Spleen (tissue), 7 donors: ENCODE results near the gene PRR3.

Source experiments
- POLR2A ChIP-seq, 3 donors: fragments of 450-650 bp; IDR thresholded peaks; one replicate each; pipeline ENCODE4 v1.5.1; 2017; ENCODE audit warnings: antibody characterized with exemption in 3 of 3, mild to moderate bottlenecking in 1 of 3
- TF ChIP-seq, protein P1 (sequence below), 11 experiments: fragments of 200-600 bp in 7 of 11; fragments of 450-650 bp in 4 of 11; sonication (generic) in 4 of 11; IDR thresholded peaks in 8 of 11; conservative IDR thresholded peaks in 3 of 11; 1 replicate in 7 of 11; 2 replicates in 4 of 11; pipeline versions ENCODE4 v1.4.0 to v1.8.0; 2016 to 2021; ENCODE audit warnings: antibody characterized with exemption in 11 of 11, inconsistent platforms in 4 of 11, mild to moderate bottlenecking in 1 of 11
- donor health status: DM: no; HTN: no; CAD: no; lungs with moderate emphysema.
- donor health status: DM: no; HTN: no; CAD: no.
- donor health status: DM: no; HTN: no; CAD: no.

- TF ChIP-seq POLR2A (IDR thresholded peaks at IDR 0.05): no peak
- TF ChIP-seq, protein P1, sequence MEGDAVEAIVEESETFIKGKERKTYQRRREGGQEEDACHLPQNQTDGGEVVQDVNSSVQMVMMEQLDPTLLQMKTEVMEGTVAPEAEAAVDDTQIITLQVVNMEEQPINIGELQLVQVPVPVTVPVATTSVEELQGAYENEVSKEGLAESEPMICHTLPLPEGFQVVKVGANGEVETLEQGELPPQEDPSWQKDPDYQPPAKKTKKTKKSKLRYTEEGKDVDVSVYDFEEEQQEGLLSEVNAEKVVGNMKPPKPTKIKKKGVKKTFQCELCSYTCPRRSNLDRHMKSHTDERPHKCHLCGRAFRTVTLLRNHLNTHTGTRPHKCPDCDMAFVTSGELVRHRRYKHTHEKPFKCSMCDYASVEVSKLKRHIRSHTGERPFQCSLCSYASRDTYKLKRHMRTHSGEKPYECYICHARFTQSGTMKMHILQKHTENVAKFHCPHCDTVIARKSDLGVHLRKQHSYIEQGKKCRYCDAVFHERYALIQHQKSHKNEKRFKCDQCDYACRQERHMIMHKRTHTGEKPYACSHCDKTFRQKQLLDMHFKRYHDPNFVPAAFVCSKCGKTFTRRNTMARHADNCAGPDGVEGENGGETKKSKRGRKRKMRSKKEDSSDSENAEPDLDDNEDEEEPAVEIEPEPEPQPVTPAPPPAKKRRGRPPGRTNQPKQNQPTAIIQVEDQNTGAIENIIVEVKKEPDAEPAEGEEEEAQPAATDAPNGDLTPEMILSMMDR (IDR thresholded peaks at IDR 0.05 in 8 of 11, conservative IDR thresholded peaks at IDR 0.05 in 3 of 11): no peak
These were observed 14.6 kb downstream of the PRR3 start for GRCh38 chr6:30571762-30572082.
